Measurements from ENCODE around the gene RPS27L.

Gene RPS27L

DNA sequence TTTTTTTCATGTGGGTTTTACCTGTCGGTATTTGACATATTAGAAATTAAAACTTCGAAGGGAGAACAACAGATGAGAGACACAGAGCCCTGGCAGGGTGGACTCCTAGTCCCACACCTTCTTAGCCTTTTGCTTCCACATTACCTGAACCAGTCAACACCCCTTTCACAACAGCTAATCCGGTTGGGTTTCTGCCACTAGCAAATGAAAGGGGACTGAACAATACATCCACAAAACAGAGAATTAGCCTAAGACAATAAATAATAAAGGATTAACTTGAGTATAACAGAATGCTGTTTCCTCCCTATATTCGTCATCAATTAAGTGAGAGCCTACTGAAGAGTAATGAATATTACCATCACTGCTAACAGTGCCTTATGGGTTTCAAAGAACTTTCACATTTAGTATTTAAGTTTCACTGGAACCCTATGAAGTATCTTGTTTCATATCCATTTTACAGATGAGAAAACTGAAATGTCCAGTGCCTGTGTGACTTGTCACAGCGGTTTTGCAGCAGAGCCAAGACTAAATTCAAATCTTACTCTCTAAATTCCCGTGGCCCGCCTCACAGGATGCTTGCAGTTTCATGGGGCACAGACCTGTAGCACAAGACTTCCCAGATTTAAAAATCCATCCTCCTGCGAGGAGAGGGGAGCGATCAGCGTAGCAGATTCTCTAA, 31.1 kb upstream of the RPS27L start:
- DNase-seq (ENCODE audit: low read depth in 2 of 2) = no peak

DNA sequence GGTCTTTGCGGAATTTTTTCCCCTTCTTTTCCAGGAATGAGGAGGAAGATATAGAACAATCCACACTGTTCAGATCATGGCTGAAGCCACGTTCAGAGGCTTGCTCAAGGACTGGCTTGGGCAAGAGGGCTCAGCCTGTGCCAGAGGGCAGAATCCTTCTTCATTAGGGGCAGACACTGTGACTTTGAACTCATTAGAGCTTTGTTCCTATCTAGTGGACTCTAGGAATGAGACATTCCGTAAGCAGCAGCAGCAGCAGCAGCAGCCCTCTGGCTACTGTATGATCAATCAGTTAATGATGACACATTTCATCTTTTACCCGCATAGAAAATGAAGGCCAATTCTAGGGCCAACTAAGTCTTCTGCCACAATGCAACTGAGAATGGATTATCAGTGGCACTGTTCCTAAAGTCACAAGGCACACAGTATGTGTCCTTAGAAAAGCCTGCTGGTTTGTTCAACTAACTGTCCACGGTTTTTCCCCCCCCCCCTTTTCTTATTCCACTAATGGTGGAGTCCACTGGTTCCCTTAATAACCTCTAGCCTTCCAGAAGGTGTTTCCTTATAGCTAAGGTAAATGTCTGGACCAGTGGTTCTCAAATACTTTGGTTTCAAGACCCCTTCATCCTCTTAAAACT, 30.4 kb upstream of the RPS27L start:
- no peak for DNase-seq (ENCODE audit: low read depth in 2 of 2)

DNA sequence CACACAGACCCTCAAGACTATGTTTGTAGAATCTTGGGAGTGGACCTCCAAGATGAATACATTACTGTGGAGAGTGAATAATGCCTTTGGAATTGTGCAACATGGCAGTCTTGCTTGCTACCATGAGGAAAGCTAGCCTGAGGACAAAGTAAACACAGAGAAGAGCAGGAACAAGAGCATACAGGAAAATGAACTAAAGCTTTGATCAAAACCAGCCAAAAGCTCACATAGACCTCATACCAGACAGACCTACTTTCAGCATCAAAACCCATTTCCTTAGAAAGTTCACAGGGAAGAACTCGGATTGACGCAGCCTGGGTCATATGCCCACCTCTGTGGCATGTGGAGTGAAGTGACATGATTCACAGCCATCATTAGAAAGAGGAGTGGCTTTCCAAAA, 28.8 kb upstream of the RPS27L start:
- peak; percentile 39 to 44 for DNase-seq (ENCODE audit: low read depth in 2 of 2)

DNA sequence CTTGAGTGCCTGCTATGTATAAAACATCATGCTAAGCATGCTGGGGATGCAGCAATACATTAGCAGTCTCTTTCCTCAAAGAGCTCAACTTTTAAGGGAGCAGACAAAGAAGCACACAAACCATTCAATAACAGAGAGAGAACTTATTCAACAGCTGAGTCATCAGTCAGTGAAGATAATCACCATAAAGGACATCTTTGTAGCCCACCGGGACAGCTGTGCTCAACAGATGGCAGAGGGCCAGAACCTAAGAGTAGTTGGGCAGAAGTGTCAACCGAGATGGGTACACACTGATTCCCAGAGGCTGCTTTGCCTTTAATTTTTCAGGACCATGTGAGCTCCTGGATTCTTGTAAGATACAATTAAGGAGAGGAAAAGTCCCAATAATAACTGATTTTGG, 27.9 kb upstream of the RPS27L start:
- no peak for DNase-seq (ENCODE audit: low read depth in 2 of 2)

DNA sequence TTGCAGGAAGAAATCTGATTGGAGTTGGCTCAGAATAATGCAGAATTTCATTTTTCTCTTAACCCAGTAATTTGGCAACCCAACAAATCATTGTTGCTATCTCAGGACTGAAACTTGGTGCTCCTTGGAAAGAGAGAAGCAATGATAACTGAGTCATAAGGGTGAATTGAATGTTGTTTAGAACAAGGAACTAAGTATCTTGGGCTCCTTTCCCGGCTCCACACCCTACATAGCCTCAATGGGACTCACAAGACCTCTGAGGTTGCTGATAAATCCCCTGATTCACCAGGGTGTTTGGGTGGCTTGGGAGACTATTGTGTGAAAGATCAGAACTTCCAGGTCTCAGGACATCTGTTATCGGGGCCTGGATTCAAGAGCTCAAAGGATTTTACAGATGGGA, 24.4 kb upstream of the RPS27L start:
- DNase-seq (ENCODE audit: low read depth in 2 of 2) = no peak

DNA sequence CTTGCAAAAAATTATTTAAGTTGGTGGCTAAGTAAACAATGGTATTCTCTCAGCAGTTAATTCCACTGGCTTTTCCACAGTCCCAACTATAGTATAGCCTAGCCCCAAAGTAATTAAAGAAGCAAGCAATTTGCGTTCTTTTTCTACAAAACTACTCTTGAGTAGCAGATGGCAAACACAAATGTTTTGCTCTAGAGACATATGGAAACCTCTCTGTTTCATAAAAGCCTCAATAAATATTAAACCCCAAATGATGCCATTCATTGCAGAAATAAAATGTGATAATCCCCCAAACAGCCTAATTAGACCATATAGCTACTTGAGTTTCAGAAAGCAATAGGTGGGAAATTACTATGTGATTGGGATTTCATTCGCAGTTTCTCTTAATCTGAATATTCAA, 23.5 kb upstream of the RPS27L start:
- no peak for DNase-seq (ENCODE audit: low read depth in 2 of 2)

DNA sequence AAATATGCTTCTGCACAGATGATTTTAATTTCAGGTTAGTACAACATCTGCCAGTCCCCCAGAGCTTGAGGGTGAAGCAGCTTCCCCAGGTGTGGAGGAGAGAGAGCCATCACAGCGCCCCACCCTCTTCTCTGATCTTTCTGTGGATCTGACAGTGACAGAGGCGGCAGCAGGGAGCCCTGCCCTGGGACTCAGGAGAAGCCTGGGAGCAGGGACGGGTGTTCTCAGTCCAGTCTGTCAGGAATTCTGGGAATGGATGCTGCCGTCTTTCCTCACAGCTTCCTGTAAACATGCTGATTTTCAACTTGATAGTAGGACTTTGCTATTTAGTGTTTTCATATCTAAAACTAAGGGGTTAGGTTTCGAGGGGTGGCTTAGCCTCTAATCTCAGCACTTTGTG, 20.8 kb upstream of the RPS27L start:
- DNase-seq (ENCODE audit: low read depth in 2 of 2) = no peak

DNA sequence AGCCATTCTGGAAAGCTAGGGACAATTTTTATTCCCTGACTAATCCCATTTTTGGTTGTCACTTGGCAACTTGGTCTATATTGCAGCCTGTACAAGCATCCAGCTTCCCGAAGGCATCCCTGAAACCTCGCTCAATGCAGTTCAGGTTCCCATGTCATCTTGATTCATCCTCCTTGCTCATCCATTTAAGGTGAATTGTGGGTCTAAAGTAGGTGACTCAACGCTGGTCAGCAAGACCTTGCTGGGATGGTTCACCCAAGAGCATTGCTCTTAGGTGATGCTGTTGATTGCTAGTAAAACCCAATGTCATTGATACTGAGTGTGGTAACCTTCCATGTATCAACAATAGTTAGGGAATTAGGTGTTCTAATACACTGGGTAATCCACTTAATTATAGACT, 19.0 kb upstream of the RPS27L start:
- DNase-seq (ENCODE audit: low read depth in 2 of 2) = no peak

DNA sequence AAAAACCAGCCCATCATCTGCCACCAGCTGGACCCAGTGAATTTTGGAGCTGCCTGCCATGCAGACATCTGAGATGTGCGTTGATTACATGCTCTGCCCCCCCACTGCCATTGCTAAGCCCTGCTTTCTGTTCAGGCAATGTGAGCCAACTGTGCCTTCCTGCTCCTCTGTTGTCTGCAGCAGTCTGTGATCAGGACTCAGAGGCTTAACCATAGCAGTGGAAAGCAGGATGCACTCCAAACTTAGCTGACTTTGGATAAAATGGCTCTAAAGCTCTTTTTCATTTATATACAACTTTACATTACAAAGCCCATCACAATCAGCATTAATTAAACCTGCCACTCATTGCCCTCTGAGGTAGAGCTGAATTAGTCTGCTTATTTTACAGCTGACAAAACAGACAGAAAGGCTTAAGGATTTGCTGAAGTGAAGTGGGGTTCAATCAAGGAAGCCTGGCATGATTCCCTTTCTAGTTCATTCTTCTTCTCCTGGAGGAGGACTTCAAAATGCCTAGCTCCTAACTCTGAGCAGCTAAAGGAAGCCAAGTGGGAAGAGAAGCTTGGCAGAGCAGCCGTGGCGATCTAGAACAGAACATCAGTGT, 15.7 kb upstream of the RPS27L start:
- DNase-seq (ENCODE audit: low read depth in 2 of 2) = no peak

DNA sequence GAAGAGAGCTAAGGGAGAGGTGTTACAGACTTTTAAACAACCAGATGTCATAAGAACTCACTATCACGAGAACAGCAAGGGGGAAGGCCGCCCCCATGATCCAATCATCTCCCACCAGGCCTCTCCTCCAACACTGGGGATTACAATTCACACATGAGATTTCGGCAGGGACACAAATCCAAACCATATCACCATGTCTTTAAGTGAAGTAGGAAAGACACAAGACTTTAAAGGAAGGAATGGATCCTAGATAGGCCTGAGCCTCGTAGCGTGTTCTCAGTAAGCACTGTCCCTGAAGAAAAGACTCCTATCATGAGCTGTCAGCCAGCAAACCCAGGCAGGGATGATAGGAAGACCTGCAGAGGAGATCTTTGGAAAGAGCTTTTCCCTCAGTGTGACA, 15.1 kb upstream of the RPS27L start:
- no peak for DNase-seq (ENCODE audit: low read depth in 2 of 2)

DNA sequence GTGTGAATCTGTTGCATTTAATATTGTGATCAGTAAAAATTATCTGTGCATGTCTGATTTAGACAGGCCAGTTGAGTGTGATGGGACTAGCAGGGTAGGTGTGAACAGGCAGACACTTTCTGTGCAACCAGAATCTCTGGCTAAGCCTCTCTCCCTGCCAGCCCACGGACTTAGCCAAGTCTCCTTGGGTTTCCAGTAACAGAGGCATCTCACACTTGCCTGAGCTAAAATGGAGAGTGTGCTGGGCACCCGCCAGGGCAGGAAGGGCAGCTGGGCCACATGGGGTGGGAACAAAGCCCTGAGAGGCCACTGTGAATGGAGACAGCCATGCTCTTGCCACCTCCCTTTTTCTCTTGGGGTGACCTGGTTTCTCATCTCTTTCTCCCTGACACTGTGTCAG, 12.5 kb upstream of the RPS27L start:
- DNase-seq (ENCODE audit: low read depth in 2 of 2) = no peak

DNA sequence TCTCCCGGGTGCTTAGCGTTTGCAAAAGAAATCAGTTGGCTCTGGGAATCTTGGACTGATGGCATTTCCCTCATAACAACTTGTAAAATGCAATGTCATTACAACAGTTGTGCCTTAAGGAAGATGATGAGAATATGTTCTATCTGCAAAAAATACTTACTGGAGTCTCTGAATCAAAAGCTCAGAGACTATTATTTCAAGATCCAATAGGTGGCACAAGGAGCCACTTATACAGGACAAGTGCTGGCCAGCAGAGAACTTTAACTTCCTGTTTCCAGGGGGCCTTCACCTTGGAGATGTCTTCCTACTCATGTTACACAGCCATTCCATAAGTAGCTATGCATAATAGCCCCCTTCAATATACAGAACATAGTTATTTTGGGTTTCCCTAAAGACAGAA, 8.9 kb upstream of the RPS27L start:
- no peak for DNase-seq (ENCODE audit: low read depth in 2 of 2)

DNA sequence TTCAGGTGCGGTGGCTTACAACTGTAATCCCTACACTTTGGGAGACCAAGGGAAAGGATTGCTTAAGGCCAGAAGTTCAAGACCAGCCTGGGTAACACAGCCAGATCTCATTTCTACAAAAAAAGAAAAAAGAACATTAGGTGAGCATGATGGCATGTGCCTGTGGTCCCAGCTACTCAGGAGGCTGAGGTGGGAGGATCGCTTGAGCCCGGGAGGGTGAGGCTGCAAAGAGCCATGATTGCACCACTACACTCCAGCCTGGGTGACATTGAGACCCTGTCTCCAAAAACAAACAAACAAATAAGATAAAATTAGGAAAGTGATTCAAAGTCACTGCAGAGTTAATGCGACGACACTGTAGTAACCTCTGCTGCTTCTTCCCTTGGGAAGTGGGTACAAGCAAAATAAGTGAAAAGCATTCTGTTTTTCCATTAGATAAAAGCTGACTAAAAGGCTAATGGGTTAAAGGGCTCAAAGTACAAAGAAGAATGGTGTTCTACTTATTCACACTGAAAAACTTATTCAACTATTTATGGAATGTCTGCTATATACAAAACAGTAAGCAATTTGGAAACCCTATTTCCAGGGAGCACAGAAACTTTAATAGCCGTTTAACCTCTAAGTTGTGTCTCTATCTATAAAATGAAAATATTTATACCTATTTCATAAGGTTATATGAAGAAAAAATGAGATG, 8.0 kb upstream of the RPS27L start:
- DNase-seq (ENCODE audit: low read depth in 2 of 2) = no peak

DNA sequence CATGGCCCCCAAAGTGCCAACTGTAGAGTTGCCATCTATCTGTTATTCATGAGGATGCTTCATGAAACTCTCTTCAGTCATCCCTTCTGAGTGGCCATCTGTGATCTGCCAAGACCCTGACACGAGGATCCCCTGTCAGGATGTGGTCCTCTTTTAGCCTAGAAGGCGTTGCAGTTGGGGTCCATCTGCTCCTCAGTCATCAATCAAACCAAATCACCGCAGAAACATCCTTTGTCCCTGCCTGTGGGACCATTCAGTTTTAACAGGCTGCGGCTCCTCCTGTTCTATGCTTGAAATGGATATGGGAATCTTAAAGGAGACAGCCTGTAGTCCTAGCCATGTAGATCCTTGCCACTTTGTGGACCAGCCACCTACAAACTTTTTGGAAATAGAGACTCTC, 5.9 kb upstream of the RPS27L start:
- DNase-seq (ENCODE audit: low read depth in 2 of 2) = no peak

DNA sequence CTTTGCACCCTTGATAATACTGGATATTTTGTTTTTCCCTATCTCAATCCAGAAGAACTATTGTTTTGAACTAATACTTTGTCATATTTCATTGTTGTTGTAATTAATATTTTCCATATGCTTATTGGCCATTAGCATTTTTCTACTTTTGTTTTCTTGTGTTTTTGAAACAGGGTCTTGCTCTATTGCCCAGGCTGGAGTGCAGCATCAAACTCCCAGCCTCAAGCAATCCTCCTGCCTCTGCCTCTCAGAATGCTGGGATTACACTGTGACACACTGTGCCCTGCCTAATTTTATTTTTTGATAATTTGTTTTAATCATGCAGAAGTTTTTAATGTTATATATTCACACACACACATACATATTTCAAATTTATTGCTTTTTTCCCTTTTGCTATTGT, 3.4 kb upstream of the RPS27L start:
- no peak for DNase-seq (ENCODE audit: low read depth in 2 of 2)

DNA sequence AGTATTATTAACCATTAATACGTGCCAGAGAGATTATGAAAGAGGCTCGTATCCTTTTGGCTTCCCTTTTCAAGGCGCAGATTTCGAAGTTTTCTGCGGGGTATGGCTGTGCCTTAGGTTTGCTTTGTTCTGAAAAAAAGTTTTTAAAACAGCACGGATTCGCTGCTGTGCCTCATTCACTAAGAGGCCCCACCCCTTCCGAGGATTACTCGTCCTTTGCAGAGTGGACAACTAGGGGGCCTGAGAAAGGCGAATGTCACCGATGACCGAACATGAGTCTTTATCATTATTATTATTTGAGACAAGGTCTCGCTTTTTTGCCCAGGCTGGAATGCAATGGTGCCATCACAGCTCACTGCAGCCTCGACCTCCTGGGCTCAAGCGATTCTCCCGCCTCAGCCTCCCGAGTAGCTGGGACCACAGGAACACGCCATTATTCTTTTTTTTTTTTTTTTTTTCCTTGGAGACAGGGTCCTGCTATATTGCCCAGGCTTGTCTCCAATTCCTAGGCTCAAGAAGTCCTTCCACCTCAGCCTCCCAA, 684 bp upstream of the RPS27L start:
- peak in 1 of 2 experiments; percentile 40 for DNase-seq (ENCODE audit: low read depth in 2 of 2)

DNA sequence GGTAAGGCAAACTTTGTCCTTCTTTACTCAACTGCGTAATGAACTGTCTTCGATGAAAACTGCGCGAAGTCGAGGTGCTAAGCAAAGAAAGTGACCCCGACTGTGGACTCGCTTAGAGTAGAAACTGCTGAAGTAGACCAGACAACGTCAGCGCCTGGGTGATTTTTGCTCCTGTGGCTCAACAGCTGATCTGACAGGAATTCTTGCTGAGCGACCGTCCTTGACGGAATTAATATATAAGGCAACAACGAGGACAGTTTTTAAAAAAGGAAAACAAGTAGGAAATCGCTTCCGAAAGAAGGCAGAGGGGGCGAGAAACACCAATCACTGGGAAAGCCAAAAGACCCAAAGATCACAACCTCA, 541 bp downstream of the RPS27L start:
- no peak for DNase-seq (ENCODE audit: low read depth in 2 of 2)

DNA sequence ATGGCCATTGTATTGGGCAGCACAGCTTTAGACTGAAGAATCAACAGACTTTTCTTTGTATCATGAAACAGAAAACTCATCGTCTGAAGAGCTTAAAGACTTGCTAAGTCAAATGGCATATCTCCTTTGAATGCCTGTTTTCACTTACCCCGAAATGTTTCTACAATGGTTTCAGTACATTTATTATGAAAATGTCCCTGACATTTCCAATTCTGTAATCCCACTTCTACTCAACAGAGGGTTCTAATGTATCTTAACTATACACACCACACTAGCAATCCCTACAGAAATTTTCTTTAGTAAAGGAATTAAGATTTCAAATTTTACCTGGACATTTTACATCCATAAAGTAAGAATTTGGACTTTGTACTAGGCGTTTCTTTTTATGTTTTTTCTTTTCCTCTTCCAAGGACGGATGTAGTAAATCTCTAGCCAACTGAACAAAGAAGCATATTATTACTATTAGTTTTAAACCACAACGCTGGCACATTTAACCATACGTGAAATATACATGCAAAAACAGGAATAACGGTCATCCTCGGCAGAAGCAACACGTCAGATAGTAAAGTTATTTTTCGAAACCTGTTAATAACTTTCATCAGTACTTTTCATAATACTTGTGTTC, 1.1 kb downstream of the RPS27L start:
- no peak for DNase-seq (ENCODE audit: low read depth in 2 of 2)

DNA sequence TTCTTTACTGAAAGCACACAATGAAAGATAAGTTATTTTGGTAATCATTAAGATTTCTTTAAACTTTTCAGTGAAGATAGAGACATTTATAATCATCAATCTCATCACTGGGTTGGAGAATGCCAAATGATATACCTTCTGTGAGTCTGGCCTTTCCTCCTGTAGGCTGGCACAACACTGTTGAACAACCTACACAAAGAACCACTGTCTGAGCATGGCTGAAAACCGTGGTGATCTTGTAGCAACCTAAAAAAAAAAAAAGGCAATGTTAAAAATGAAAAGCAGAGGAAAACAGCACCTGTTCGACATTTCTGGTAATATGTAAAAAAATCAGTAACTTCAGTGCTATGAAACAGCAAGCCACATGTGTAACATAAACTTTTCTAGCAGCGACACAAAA, 1.8 kb downstream of the RPS27L start:
- DNase-seq (ENCODE audit: low read depth in 2 of 2) = no peak

DNA sequence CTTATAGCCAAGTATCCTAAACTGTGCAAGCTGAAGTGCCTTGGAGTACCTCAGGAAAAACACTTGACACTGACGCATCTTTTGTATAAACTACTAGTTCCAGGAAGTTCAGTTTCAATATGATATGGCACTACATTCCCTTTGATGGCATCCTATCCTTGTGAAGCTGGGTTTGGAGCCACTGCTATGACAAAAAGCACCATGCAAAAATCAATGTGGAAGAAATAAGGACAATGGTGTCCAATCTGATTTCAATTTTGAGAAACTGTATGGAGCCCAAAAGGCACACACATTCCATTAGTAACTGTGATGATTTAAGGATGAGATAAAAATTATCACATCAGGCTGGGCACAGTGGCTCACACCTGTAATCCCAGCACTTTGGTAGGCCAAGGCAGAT, 5.6 kb downstream of the RPS27L start:
- no peak for DNase-seq (ENCODE audit: low read depth in 2 of 2)

DNA sequence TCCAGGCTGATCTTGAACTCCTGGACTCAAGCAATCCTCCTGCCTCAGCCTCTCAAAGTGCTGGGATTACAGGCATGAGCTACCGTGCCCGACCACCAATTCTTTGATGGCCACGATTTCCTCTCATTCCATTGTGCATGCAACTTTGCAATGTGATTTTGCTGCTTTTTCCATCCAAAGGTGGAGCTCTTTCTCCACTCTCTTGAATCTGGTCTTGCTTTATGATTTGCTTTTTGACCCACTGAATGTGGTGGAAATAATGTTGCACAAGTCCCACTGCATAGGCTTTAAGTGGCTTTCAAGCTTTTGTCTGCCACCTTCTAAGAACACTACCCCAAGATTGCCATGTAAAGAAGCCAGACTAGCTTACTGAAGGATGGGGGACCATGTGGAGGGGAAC, 10.6 kb downstream of the RPS27L start:
- DNase-seq (ENCODE audit: low read depth in 2 of 2) = no peak

DNA sequence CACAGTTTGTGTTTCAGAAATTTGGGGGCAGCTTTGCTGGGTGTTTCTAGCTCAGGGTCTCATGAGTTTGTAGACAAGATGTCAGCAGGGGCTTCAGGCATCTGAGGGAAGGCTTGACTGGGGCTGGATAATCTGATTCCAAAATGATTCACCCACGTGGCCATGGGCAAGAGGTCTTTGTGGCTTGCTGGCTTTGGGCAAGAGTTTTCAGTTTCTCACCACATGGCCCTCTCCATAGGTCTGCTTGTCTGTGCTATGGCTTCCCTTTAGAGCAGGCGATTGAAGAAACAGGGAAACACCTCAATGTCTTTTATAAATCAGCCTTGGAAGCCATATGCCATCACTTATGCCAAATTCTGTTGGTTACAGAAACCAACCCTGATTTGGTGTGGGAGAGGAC, 11.9 kb downstream of the RPS27L start:
- DNase-seq (ENCODE audit: low read depth in 2 of 2) = no peak
